H1 (cell line): ENCODE measurements around the gene KRT84. TPM values are rescaled to one million over a fixed set of nuclear protein-coding genes. Genes with fewer than 3 reads are reported as not detected.

ENCODE experiments used
- ATF3 ChIP-seq: IDR thresholded peaks from 2 replicates; pipeline ENCODE4 v1.6.1; 2011; ENCODE audit warnings: low read depth, mild to moderate bottlenecking, low read length; ENCODE audit not compliant: insufficient read depth
- KDM1A ChIP-seq: fragments of 200-600, 300-600 bp; sonication (generic); IDR thresholded peaks from 2 replicates; pipeline ENCODE4 v1.7.1; 2016; ENCODE audit warnings: mild to moderate bottlenecking, low read length, borderline replicate concordance
- polyA plus RNA-seq, 7 experiments: library from polyadenylated mRNA; depleted of rRNA in 3 of 7; stranded (reverse) in 5 of 7; unstranded in 2 of 7; fragments of >200 nt in 5 of 7; fragments of 200-250 nt in 2 of 7; gene quantifications; 1 replicate in 5 of 7; 2 replicates in 1 of 7; 4 replicates in 1 of 7; pipeline versions ENCODE4 v1.2.1 to v1.2.3, GENCODE V29; 2011 to 2013; ENCODE audit warnings: missing spikeins in 2 of 7, mixed read lengths in 2 of 7
- total RNA-seq: library from RNA; stranded (reverse); fragmentation: NEBNext Ultra II Directional; extraction: Animal tissue kit (Norgen Biotek cat#: 25700); gene quantifications from 2 replicates; pipeline ENCODE4 v1.2.1, GENCODE V29; 2021
- TF ChIP-seq, protein P1 (sequence below): IDR thresholded peaks from 2 replicates; pipeline ENCODE4 v1.6.1; 2012; ENCODE audit warnings: inconsistent platforms

KRT84 gene
- total and polyA plus RNA-seq, 2 of the 8 experiments (the other 6 are each of a cell fraction or from before 2014, with no cell fraction given): not detected

GRCh38 chr12:52354200-52354599 lies 31.3 kb downstream of the KRT84 start (continued):
- TF ChIP-seq ATF3 (no peak), KDM1A (no peak)
- TF ChIP-seq, protein P1, sequence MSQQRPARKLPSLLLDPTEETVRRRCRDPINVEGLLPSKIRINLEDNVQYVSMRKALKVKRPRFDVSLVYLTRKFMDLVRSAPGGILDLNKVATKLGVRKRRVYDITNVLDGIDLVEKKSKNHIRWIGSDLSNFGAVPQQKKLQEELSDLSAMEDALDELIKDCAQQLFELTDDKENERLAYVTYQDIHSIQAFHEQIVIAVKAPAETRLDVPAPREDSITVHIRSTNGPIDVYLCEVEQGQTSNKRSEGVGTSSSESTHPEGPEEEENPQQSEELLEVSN: no peak
